Midbrain (tissue), 1 donor: ENCODE measurements around the gene NADK2.

Experiments used
- DNase-seq: peaks from one replicate; lab custom pipeline; 2025; lab: John Stamatoyannopoulos, UW

NADK2 gene

DNA sequence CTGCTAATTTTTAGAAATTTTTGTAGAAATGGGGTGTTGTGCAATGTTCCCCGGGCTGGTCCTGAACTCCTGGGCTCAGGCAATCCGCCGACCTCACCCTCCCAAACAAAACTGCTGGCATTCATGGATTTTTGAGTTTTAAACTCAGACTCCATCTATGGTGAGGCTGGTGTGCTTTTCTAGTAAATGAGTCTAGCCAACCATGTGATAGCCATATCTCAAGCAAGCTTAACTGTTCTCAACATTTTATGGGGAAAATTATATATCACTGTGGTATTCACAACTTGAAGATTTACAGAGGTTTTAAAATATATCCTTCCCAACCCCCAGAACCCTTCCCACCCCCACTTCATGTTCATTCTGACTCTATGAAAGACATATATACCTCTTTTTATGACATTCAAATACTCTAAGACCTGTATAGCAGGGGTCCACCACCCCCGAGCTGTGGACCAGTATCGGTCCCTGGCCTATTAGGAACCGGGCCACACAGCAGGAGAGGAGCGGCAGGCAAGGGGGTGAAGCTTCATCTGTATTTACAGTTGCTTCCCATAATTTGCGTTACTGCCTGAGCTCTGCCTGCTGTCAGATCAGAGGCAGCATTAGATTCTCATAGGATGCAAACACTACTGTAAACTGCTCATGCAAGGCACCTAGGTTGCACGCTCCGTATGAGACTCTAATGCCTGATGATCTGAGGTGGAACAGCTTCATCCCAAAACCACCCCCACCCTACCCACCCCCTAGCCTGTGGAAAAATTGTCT, 4.5 kb upstream of the NADK2 start:
- no peak for DNase-seq

DNA sequence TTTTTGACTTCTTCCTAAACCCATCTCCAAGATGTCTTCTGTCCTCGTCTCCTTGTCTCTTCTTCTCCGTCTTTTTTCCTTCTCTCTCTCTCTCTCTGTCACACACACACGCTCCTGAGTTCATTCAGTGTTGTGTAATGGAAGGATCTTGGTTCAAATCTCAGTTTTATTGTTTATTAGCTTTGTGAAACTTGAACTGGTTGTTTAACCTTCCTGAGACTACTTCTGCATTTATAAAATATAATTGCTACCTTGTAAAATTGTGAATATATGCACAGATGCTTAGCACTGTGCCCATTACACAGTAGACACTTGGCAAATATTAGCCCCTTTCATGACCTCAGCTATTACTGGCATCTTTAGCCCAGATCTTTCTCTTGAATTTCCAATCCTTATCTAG, 2.4 kb upstream of the NADK2 start:
- DNase-seq: no peak

DNA sequence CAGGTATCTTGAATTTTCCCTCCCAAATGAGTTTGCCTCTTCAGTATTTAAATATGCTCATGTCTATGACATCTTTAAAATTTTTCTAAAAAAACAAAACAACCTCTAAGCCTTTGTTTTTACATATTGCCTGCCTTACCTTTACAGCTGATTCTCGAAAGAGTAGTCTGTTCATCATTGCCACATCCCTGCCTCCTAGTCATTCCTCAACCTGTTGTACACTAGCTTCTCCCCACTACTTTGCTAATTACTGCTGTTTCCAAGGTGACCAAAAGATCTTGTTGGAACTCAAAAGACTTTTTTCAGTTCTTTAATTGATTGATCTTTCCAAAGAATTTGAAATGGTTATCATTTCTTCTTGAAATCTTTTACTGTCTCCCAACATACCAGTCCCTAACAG, 1.9 kb upstream of the NADK2 start:
- DNase-seq: no peak

DNA sequence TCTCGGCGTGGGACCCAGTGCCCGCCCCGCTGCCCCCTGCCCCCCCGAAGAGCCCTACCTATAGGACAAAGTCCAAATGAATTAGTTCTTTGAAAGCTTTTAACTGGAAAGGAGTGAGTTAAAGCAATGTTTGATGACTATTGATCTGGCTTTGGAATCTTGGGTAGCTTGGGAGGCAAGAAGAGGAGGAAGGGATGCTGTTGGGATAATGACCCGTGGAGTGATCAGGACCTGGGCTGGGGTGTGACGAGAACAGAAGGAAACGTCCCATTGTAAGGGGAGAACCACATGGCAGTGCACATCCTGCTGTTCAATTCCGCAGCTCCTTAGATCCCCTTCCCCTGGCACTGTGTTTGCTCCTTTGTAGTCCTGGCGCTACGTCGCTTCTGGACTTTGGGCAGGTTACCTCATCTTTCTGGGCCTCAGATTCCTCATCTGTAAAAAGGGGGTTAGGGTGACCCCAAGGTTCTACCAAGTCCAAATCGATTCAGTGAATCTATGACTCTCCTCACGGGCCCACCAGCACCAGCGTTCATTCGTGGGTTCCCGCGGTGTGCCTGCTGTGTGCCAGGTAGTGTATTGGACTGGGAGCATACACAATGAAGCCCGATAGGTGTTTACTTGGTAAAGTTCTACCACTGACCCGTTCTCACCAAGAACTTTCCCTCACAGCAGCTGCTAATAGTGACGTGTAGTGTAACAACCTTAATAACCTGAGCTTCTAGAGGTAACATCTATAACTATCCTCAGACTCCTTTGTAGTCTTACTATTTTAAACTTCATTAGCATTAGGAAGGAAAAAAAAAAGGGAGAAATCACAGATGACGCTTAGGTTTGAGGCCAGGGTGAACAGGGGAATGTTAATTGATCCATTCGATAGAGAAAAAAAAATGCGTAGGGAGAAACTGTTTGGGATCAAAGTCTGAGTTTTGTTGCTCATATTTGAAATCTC, 1.1 kb upstream of the NADK2 start:
- DNase-seq: no peak

DNA sequence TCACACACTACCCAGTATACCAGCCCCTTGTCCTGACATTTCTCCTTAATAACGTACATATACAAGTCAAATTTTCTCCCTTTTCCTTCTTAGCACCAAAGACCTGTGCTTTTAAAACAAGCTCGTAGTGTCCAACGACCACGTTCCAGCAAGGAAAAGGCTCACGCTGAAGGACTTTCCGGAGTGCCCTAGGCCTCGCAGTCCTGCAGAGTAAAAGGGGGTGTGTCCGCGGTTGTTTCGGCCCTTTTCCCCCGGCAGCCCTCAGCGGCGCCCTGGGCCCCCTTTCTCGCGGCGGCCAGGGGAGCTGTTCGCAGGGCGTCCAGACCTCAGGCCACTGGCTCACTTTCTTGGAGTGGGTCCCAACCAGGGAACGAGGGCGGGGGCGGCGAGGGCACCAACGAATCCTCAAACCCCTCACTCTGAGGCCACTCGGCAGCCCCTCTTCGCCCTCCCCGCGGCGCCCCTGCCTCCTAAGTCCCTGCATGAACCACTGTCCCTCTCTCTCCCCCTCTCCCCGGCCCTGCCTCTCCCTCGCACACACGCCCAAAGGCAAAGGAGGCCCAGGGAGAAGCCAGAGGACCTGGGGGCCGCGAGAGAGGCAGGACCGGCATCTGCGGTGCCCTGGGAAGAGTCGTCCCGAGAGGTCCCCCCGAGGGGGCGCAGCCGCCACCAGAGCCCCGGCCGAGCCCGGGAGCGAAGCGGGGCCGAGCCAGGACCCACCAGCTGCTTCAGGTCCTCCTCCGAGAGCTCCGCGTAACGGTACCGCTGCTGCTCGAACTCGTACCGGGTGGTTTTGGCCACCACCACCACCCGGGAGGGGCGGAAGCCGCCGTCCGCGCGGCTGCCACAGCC, 720 bp downstream of the NADK2 start:
- peak; percentile 60 for DNase-seq

DNA sequence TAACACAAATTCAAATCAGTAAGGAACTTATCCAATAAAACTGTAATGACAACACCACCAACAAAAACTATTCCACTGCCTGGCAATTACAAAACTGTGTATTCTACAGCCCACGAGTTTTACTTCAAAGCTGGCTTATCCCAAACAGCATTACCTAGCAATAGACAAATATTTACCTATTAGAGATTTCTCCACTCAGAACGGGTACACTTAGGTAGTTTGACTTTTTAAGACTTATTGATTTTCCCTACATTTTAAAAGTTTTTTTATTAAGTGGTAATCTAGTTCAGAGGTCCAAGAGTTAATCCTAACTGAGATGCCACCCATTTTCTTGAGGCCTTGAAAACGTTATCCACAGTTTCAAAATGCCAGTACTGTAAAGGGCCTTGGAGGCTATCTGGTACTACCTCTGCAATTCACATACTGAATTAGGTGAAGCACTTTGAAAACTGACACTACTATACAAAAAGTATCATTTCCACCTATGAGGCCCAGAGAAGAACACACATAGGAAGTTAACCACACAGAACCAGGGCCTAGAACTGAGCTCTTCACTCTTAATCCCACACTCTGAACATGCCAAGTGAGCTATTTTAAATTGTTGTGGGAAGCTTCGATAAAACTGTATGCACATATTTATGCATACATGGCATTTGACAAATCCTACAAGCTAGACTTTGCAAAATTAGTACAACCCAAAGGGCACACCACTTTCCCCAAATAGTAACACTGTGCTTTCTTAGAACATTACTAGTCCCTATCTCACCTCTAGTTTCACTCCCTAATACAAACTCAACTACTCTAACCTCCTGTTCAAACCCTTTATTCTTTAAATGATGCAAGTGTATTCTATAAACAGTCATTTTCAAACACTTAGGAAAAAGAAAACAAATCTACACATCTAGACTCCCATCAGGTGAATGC, 2.1 kb downstream of the NADK2 start:
- no peak for DNase-seq

DNA sequence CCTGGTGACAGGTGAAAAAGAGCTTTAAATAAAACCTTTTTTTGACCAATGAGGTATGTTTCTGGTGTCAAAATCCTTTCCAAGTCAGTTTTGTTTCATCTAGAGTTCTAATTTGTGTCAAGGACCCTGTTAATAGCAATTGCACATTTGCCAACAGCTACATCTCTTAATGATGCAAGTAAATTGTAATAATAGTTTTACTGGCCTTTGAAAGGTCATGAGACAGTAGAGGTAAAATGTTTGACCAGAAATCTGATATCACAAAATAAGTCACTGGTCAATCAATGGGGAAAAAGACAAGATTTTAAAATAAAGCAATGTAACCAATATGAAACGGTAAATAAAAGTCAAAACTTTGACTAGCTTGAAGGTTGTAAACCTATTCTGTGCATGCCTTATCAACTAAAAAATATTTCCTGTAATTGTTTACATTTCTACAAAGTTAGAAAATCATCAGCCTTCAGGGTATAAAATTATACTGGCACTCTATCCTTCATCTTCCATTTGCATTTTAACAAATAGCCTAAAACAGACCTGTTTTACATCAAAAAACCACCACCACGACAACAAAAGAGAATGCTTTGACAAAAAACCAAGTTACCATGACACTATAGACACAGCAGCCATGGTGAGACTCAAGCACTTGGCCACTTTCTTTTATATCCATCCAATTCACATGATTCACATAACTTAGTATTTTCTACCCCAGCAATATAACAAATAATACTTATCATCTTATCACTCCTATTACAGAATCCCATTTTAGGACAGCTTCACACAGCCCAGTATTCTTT, 3.0 kb downstream of the NADK2 start:
- no peak for DNase-seq

DNA sequence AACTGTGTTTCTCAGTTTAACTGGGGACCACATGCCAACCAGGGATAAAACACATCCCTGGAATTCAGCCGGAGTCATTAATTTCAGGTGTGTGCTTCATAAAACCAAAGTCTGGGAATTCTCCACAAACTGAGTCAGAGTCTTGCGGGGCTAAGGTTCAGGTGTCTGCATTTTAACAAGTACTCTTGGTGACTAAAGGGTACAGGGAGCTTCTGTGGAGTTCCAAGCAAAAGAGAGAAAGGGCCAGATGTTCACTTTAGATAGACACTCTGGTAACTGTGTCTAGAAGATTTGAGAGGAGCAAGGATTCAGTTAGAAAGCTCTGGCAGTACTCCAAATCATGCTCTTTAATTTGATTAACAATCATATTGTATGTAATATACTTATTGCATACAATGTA, 4.0 kb downstream of the NADK2 start:
- no peak for DNase-seq

DNA sequence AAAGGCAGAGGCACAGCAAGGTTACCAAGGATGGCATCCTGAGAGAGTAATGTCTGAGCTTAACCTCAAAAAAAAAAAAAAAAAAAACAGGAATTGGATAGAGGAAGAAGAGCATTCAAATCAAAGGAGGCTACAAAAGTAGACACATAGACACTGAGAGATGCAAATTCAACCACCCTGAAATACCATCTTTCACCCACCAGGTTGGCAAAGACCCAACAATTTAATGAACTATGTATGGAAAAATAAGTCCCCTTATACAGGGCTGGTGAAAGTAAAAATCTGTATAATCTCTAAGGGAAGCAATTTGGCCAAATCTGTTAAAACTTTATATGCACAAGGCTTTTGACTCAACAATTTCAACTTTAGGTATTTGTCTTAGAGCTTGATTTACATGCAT, 4.9 kb downstream of the NADK2 start:
- no peak for DNase-seq

DNA sequence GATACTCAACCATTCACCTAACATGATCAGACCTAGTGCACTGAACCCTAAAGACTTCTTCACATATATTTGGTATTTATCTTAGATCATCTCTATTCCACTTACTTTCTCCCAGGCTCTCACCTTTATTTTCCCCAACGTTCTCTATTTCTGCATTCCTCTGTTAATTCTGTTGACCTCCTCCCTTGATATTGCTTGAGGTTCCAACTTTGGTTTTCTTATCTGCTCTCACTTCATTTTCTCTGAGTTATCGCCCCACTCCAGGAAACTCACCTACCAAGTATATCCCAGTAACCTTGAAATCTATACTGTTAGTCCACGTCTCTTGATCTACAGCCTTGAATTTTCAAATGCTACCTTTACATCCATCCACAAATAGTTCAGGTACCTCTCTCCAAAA, 9.2 kb downstream of the NADK2 start:
- DNase-seq: no peak

DNA sequence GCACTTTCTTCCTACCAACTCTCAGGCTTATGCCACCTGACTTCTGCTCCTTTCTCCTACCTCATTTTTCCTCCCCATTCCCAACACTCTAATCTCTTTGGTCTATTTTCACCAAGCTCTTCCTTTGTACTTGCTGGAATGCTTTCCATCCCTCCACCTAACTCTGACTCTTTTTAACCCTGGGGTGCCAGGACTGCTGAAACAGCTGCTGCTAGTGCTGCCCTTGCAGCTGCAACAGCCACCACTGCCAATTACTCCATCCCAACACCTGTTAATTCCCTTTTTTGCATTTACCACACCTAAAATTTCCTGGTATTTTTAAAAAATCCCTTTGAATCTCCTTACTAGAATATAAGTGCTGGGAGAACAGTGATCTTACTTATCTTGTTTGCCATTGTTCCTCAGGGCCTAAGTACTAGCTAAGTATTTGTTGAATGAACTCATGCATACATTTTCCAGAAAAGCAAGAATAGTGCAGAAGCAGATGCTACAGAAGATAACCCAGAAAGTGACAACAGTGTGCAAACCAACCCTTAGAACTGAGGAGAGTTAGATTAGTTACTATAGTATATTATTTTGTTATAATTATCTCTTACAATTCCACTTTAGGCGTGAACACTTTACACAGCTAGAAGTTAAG, 11.5 kb downstream of the NADK2 start:
- no peak for DNase-seq

DNA sequence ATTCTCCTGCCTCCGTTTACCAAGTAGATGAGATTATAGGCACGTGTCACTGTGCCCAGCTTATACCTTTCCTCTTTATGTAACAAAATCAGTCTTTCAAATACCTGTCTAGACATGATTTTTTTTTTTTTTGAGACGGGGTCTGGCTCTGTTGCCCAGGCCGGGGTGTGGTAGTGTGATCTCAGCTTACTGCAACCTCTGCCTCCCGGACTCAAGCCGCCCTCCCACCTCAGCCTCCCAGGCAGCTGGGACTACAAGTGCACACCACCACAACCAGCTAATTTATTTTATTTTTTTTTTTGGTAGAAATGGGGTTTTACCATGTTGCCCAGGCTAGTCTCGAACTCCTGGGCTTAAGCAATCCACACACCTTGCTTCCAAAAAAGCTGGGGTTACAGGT, 13.2 kb downstream of the NADK2 start:
- DNase-seq: no peak

DNA sequence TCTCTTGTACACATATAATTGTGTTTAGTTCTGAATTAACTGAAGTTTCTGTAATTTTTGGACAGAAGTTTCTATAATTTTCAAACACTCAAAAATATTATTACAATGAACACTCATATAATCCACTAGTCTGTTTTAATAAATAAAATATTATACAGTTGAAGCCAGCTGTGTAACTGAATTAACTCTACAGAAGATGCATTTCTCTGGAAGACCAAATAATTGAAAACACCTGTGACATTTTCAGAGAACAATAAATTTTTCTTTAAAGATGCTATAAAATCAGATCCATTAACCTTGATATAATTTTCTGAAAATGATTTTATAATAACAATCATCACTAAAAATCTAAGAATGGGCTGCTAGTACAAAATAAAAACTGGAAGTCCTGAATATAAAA, 14.7 kb downstream of the NADK2 start:
- no peak for DNase-seq

DNA sequence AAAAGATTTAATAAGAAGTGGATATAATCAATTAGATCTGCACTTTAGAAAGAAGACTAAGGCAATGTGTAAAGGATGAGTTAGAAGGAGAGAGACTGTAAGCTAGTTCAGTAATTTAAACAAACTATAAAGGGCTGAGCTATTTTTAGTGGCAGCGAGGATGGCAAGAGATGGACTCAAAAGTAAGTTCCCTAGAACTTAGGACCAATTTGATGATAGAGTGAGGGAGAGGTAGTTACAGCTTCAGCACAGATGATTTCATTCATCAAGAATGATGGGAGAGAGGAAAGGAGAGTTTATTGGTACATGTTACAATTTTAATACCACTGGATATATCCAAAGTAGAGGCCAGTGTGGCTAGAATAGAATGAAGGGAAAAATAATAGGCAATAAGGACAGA, 19.1 kb downstream of the NADK2 start:
- no peak for DNase-seq

DNA sequence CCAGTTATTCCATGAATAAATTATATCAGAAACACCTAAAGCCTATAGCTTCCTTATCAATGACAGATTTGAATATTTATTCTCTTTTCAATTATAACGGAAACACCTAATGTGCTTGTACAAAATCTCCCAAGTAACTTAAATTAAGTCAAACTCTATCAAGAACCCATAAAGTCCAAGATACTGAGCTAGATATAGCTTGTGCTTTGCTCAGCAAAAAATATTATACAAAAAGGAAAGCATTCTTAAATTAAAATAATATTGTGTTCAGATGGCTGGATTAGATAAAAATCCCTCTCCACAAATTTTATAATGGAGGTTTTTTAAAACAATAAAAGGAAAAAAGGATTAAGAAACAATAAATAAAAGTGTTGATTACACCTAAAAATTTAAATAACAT, 23.7 kb downstream of the NADK2 start:
- no peak for DNase-seq

DNA sequence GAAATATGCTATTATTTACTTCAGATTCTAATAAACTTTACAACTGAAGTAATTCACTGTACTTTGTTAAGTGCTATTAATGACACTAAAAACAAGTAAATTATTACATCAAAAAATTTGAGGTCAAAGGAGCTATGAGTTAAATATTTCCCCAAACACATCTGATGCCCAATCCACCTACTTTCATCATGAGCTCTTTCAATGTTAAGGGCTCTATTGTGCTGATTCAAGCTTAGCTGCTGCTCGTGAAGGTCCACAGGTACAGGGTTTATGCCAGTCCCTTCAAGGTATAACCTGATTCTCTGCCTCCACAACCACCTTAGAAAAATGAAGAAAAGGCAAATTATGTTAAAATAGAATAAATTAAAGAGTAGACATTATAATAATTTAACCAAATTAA, 24.2 kb downstream of the NADK2 start:
- no peak for DNase-seq

DNA sequence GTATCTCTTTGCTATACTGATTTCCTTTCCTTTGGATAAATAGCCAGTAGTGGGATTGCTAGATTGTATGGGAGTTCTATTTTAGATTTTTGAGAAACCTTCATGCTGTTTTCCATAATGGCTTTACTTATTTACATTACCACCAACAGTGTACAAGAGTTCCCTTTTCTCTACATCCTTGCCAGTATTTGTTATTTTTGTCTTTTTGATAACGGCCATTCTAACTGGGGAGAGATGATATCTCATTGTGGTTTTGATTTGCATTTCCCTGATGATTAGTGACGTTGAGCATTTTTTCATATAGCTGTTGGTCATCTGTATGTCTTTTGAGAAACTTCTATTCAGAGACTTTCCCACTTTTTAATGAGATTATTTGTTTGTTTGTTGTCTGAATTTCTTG, 25.8 kb downstream of the NADK2 start:
- DNase-seq: no peak

DNA sequence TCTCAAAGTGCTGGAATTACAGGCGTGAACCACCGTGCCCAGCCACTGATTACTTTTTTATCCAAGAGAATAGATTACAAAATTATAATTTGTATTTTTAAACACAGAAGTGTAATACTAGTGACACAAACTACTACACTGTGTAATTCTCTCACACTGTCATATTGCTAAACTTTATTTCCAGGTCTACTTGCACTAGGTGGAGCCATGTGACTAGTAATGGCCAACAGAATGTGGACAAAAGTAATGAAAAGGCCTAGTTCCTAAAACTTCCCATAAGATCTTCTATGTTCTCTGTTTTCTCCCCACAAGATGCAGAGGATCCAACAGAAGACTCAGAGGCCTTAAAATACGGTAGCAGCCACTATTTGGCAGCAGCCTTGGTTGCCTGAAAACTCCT, 27.3 kb downstream of the NADK2 start:
- no peak for DNase-seq

DNA sequence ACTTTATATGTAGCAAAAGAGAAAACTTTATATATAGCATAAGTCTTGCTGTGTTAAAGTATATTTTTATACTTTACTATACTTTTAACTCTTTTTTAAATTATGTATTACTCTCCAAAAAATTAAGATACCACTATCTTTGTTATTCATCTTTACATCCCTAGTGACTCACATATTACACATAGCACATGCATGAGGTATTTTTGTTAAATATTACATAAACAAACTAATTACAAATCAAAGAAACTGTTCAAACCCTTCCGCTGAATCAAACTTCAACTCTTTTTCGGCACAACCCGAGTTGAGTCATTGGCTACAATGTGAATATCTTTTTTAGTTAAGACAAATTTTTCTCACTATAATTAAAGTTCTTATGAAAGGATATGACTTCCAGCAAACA, 32.1 kb downstream of the NADK2 start:
- no peak for DNase-seq

DNA sequence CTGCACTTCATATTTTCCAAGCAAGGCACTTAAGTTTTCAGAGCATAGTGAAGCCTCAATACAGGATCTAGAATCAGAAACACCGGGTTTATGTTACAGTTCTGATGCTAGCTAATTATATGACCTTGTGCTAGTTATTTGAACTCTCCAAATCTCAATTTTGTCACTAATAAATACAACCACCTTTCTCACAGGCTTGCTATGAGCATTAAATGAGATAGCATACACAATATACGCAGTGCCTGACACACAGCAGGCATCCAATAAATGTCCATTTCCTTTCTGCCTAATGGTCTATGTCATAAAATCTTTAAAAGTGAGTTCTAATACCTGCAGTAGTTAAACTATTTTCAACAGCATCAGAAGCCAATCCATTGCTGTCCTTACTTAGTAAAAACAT, 32.9 kb downstream of the NADK2 start:
- DNase-seq: no peak
